Ascending aorta (tissue), 2 donors: ENCODE measurements around the gene OR1C1. TPM values are rescaled to one million over a fixed set of nuclear protein-coding genes. Genes with fewer than 3 reads are reported as not detected.
"Not testable (repeated sequence)": the region's sequence is repeated elsewhere in the genome, so short reads cannot be mapped to it uniquely, and the experiment has no call there.

Source experiments
- DNase-seq, 2 donors: peaks; one replicate each; pipeline ENCODE4 v3.0.0-alpha.2; 2019; ENCODE audit warnings: low spot score in 2 of 2
- H3K27ac ChIP-seq, 2 donors: fragments of 200-600 bp; sonication (generic); one replicate each; pipeline ENCODE4 v1.5.1; 2016 to 2017; ENCODE audit warnings: mild to moderate bottlenecking in 1 of 2
- H3K27me3 ChIP-seq: fragments of 200-600 bp; sonication (generic); one replicate; pipeline ENCODE4 v1.5.1; 2017
- H3K36me3 ChIP-seq, 2 donors: fragments of 200-600 bp; sonication (generic); one replicate each; pipeline ENCODE4 v1.5.1; 2016
- H3K4me1 ChIP-seq, 2 donors: fragments of 200-600 bp; sonication (generic); one replicate each; pipeline ENCODE4 v1.5.1; 2016 to 2017; ENCODE audit warnings: mild to moderate bottlenecking in 1 of 2
- H3K4me3 ChIP-seq, 2 donors: fragments of 200-600 bp; sonication (generic); one replicate each; pipeline ENCODE4 v1.5.1; 2016 to 2017; ENCODE audit warnings: mild to moderate bottlenecking in 1 of 2
- H3K9me3 ChIP-seq, 2 donors: fragments of 200-600 bp; sonication (generic); one replicate each; pipeline ENCODE4 v1.5.1; 2016
- intact Hi-C: fragments of 100-400 bp; cut with DNase I; formaldehyde crosslinking; loops from one replicate; pipeline ENCODE4 v1.15.1; 2023
- total RNA-seq: library from RNA; depleted of rRNA; stranded (reverse); fragments of >200 nt; gene quantifications from one replicate; pipeline ENCODE4 v1.1.0, GENCODE V29; 2016
- TF ChIP-seq, protein P1 (sequence below), 3 experiments: fragments of 200-600 bp in 2 of 3; fragments of 450-650 bp in 1 of 3; sonication (generic) in 2 of 3; IDR thresholded peaks; one replicate each; pipeline ENCODE4 v1.5.1; 2016 to 2019; ENCODE audit warnings: antibody characterized with exemption in 3 of 3, mild to moderate bottlenecking in 1 of 3, moderate library complexity in 1 of 3

The OR1C1 gene
- total RNA-seq, 1 donor from 2014 or later = not detected

- TF ChIP-seq, protein P1, sequence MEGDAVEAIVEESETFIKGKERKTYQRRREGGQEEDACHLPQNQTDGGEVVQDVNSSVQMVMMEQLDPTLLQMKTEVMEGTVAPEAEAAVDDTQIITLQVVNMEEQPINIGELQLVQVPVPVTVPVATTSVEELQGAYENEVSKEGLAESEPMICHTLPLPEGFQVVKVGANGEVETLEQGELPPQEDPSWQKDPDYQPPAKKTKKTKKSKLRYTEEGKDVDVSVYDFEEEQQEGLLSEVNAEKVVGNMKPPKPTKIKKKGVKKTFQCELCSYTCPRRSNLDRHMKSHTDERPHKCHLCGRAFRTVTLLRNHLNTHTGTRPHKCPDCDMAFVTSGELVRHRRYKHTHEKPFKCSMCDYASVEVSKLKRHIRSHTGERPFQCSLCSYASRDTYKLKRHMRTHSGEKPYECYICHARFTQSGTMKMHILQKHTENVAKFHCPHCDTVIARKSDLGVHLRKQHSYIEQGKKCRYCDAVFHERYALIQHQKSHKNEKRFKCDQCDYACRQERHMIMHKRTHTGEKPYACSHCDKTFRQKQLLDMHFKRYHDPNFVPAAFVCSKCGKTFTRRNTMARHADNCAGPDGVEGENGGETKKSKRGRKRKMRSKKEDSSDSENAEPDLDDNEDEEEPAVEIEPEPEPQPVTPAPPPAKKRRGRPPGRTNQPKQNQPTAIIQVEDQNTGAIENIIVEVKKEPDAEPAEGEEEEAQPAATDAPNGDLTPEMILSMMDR (IDR thresholded peaks at IDR 0.05) = no peak
- intact Hi-C loops = no loop called here
- DNase-seq = no peak
- Histone ChIP-seq H3K4me3 (no peak overlapping the region), H3K36me3 (no peaks in the 10 kb centered on the region), H3K9me3 (no peaks in the 10 kb centered on the region), H3K27ac (no peak overlapping the region), H3K4me1 (no peaks in the 10 kb centered on the region), H3K27me3 (no peaks in the 10 kb centered on the region)
Observed at GRCh38 chr1:247747616-247748015, 12.7 kb downstream of the OR1C1 start.

GRCh38 chr1:247746391-247746935 is 13.9 kb downstream of the OR1C1 start:
- Histone ChIP-seq H3K4me1 (no peaks in the 10 kb centered on the region), H3K27ac (no peak overlapping the region), H3K36me3 (no peaks in the 10 kb centered on the region), H3K9me3 (no peaks in the 10 kb centered on the region), H3K27me3 (no peaks in the 10 kb centered on the region), H3K4me3 (no peak overlapping the region)
- TF ChIP-seq, protein P1 (IDR thresholded peaks at IDR 0.05) = no peak
- intact Hi-C loops = no loop called here
- no peak for DNase-seq

- H3K4me3 ChIP-seq, H3K4me1 ChIP-seq, H3K9me3 ChIP-seq, H3K36me3 ChIP-seq, intact Hi-C loops, H3K27ac ChIP-seq, H3K27me3 ChIP-seq, DNase-seq: not testable (repeated sequence)
Observed at GRCh38 chr1:247742215-247742760, 18.1 kb downstream of the OR1C1 start.

GRCh38 chr1:247741756-247742155 is 18.6 kb downstream of the OR1C1 start:
- H3K9me3 ChIP-seq = no peaks in the 10 kb centered on the region
- TF ChIP-seq, protein P1 (IDR thresholded peaks at IDR 0.05) = no peak
- no peaks in the 10 kb centered on the region for H3K4me1 ChIP-seq
- no peak for DNase-seq
- no peaks in the 10 kb centered on the region for H3K36me3 ChIP-seq
- intact Hi-C loops = no loop called here
- H3K27ac ChIP-seq = no peak overlapping the region
- no peak overlapping the region for H3K4me3 ChIP-seq
- no peaks in the 10 kb centered on the region for H3K27me3 ChIP-seq

DNA sequence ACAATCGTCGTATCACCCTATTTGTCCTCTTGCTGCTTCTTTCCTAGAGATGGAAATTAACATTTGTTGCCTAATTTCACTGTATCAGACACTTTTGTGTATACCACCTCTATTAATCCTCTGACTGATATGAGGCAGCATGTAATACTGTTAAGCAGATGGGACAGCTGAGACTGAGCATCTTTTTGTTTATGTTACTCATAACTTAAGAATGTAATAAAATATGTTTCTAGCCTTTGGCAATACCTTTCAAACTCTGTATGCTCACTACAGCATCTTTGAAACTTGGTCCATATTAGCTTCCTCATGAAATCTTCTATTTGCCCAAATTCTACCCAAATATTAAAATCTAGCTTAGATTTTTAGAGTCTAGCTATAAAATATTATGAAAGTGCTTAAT is 19.6 kb downstream of the OR1C1 start:
- no peak for DNase-seq
- no peaks in the 10 kb centered on the region for H3K27me3 ChIP-seq
- H3K4me3 ChIP-seq = no peak overlapping the region
- TF ChIP-seq, protein P1 (IDR thresholded peaks at IDR 0.05) = no peak
- intact Hi-C loops = no loop called here
- H3K27ac ChIP-seq = no peak overlapping the region
- H3K36me3 ChIP-seq = no peaks in the 10 kb centered on the region
- no peaks in the 10 kb centered on the region for H3K9me3 ChIP-seq
- H3K4me1 ChIP-seq = no peaks in the 10 kb centered on the region

DNA sequence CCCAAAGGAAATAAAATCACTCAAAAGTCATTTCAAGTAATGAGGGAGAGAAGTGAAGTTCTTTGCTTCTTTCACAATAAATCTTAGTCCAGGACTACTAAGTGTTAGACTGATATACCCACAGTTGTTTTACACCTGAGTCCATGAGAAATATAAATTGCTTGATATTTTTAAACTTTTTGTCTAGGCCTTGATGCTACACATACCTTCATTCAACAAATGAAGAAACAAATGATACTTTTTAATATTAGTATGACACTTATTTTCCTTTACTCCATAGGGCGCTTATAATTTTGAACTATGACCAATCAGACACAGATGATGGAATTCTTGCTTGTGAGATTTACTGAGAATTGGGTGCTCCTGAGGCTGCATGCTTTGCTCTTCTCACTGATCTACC is 22.0 kb downstream of the OR1C1 start, which contains the start of gene OR14K1:
Gene OR14K1 (plus strand): TSS at position 301 of the 400 bp plus-strand sequence. CDS start 0 bp downstream, at position 301.
- Histone ChIP-seq H3K27me3 (no peaks in the 10 kb centered on the region), H3K27ac (no peak within 1 kb of the TSS), H3K36me3 (no peaks in the 10 kb centered on the region), H3K4me3 (no peak within 1 kb of the TSS), H3K4me1 (no peaks in the 10 kb centered on the region), H3K9me3 (no peaks in the 10 kb centered on the region)
- DNase-seq = no peak
- TF ChIP-seq, protein P1 (IDR thresholded peaks at IDR 0.05) = no peak
- intact Hi-C loops = no loop called here
